Epithelial cell of esophagus (primary cell): ENCODE data around the gene PDE8B.

Experiments
- DNase-seq: peaks from one replicate; pipeline ENCODE4 v3.0.0; 2010; ENCODE audit warnings: low read depth
- H3K4me3 ChIP-seq: 2 replicates; pipeline ENCODE4 v1.5.1; 2011; ENCODE audit warnings: mild to moderate bottlenecking, low read length, control low read depth
- CTCF ChIP-seq: IDR thresholded peaks from 2 replicates; pipeline ENCODE4 v1.5.1; 2011; ENCODE audit warnings: low read depth, mild to moderate bottlenecking, low read length, control low read depth, inconsistent platforms; ENCODE audit not compliant: insufficient read depth; ENCODE audit errors: missing control alignments

Gene PDE8B

DNA sequence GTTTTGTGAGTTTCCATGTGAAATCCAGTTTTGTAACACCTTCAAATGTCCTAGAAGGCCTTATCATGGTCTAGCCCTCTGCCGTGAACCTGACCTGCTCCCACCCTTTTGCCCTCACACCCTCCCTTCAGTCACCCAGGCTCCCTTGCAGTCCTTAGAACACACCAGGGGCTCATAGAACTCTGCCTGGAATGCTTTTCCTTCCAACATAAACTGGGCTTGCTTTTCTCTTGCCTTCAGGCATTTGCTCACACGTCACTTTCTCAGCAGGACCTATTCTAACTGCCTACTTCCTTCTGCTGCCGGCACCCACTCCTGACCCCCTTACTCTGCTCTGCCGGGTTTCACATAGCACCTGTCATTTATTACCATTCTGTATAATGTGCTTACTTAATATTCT, 111.9 kb downstream of the PDE8B start:
- no peak overlapping the region for H3K4me3 ChIP-seq
- no peak for TF ChIP-seq CTCF
- no peak for DNase-seq

- no peak for TF ChIP-seq CTCF
- H3K4me3 ChIP-seq: no peak overlapping the region
- DNase-seq: no peak
Measured at GRCh38 chr5:77325921-77326541, 115.6 kb downstream of the PDE8B start.

GRCh38 chr5:77326986-77327734, 116.7 kb downstream of the PDE8B start:
- no peak overlapping the region for H3K4me3 ChIP-seq
- DNase-seq: no peak
- no peak for TF ChIP-seq CTCF

GRCh38 chr5:77328930-77329647, 118.6 kb downstream of the PDE8B start:
- H3K4me3 ChIP-seq: no peak overlapping the region
- no peak for DNase-seq
- TF ChIP-seq CTCF: no peak

- no peak overlapping the region for H3K4me3 ChIP-seq
- TF ChIP-seq CTCF: no peak
- DNase-seq: no peak
Measured at GRCh38 chr5:77329664-77330430, 119.4 kb downstream of the PDE8B start.

DNA sequence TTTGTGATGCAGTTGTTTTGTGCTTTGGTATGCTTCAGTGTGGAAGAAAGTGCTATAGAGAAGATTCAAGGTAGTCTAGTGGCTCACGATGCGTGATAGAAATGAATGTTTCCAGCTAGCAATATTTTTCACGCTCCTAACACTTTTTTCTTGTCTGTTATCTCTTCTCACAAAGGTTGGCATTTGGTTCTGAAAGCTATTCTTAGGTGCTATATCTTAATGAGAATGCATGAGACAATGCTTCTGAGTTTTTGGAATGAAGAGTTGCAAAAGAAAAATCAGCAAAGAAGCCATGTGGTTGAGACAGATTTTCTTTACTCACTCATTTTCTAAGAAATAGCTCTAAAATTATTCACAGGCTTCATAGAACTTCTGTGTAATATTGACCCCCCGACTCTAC, 122.6 kb downstream of the PDE8B start:
- TF ChIP-seq CTCF: no peak
- no peak overlapping the region for H3K4me3 ChIP-seq
- DNase-seq: no peak
